ENCODE results near the gene KRTAP9-3. TPM values are rescaled to one million over a fixed set of nuclear protein-coding genes. Genes with fewer than 3 reads are reported as not detected.
"Not testable (repeated sequence)": the region's sequence is repeated elsewhere in the genome, so short reads cannot be mapped to it uniquely, and the experiment has no call there.

Gene KRTAP9-3, protein sequence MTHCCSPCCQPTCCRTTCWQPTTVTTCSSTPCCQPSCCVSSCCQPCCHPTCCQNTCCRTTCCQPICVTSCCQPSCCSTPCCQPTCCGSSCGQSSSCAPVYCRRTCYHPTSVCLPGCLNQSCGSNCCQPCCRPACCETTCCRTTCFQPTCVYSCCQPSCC
- total RNA-seq (2014; rRNA removed; shearing (Covaris generic)): not detected in 2 replicates

- not testable (repeated sequence) for DNase-seq (ENCODE audit: low spot score)
These were observed at the start of gene KRTAP9-3 for GRCh38 chr17:41232399-41233105. KRTAP9-3 (plus strand) TSS chr17:41232449; CDS start chr17:41232502, 53 bp downstream.

- no peak for DNase-seq (ENCODE audit: low spot score)
These were observed 47.7 kb upstream of the KRTAP9-3 start, which contains the start of gene KRTAP4-1 for GRCh38 chr17:41184480-41184961. KRTAP4-1 (minus strand) TSS chr17:41184911; CDS start chr17:41184854, 57 bp downstream.

GRCh38 chr17:41185001-41185400 is 47.2 kb upstream of the KRTAP9-3 start:
- DNase-seq (ENCODE audit: low spot score): no peak

DNA sequence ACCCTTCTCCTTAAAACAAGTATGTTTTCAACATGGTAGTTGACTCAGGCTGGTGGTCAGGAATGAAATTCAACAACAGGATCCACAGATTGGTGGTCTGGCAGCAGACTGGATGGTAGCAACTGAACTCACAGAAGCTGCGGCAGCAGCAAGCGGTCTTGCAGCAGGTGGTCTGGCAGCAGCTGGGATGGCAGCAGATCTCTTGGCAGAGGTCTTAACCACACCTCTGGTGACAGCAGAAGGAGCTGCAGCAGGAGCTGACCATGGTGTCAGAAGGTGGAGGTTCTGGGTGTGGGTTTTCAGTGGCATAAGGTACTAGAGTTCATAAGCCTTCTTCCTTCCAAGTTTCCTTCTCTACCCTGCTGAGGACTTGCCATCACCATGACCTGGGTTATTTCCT is 45.4 kb upstream of the KRTAP9-3 start:
- DNase-seq (ENCODE audit: low spot score): no peak

- DNase-seq (ENCODE audit: low spot score): not testable (repeated sequence)
These were observed 42.4 kb upstream of the KRTAP9-3 start, which contains the start of gene KRTAP9-1 for GRCh38 chr17:41189837-41190318. KRTAP9-1 (plus strand) TSS chr17:41189887; CDS start chr17:41189887, 0 bp downstream.

GRCh38 chr17:41190328-41190727 is 41.9 kb upstream of the KRTAP9-3 start:
- no peak for DNase-seq (ENCODE audit: low spot score)

GRCh38 chr17:41196068-41196467 is 36.2 kb upstream of the KRTAP9-3 start:
- no peak for DNase-seq (ENCODE audit: low spot score)

- DNase-seq (ENCODE audit: low spot score): no peak
These were observed 32.7 kb upstream of the KRTAP9-3 start for GRCh38 chr17:41199421-41200078.

DNA sequence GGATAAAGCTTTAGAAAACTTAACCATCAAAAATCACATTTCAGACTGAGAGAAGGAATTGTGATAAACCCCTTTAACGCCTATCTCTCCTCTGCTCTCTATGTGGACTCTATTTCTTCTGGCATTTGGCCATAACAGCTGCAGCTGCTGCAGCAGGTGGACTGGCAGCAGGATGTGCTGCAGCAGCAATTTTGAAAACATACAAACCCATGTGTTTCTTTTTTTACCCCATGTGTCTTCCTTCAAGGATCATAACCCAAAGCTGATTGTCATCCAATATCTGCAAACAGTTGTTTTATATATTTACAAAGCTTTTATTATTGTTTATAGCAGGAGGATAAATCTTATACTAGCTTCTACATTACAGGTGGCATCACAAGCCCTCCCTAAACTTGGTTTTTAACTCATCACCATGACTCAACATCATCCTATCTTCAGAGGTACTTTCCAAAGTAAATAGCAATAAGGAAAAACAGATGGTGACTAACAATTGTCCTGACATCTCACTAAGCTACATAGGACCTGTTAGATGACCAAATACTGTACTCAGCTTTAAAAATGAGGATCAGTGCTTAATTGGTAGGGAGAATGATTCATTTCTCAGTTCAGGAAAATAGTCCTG is 20.3 kb upstream of the KRTAP9-3 start:
- DNase-seq (ENCODE audit: low spot score): no peak

DNA sequence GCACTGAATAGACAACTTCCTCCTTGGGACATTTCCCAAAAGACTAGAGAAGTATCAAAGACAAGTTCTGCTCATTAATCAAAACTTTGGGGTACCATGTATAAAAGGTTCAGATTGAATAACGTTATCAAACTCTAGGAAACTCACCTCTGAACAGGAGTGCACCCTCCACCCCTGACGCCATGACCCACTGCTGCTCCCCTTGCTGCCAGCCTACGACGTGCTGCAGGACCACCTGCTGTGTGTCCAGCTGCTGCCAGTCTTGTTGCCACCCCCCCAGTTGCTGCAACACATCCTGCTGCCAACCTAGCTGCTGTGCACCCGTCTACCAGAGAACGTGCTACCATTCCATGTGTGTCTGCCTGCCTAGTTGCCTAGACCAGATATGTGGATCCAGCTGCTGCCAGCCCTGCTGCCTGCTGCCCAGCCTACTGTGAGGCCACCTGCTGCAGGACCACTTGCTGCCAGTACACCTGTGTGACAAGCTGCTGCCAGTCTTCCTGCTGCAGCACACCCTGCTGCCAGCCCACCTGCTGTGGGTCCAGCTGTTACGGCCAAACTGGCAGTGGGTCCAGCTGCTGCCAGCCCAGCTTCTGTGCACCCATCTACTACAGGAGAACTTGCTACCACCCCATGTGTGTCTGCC is 19.6 kb upstream of the KRTAP9-3 start:
- no peak for DNase-seq (ENCODE audit: low spot score)

DNA sequence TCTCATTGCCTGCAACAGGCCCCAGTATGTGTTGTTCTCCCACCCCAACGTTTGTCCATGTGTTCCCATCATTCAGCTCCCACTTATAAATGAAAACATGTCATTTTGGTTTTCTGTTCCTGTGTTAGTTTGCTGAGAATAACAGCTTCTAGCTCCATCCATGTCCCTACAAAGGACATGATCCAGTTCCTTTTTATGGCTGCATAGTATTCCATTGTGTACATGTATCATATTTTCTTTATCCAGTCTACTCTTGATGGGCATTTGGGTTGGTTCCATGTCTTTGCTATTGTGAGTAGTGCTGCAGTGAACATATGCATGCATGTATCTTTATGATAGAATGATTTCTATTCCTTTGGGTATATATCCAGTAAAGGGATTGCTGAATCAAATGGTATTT is 16.6 kb upstream of the KRTAP9-3 start:
- no peak for DNase-seq (ENCODE audit: low spot score)

DNA sequence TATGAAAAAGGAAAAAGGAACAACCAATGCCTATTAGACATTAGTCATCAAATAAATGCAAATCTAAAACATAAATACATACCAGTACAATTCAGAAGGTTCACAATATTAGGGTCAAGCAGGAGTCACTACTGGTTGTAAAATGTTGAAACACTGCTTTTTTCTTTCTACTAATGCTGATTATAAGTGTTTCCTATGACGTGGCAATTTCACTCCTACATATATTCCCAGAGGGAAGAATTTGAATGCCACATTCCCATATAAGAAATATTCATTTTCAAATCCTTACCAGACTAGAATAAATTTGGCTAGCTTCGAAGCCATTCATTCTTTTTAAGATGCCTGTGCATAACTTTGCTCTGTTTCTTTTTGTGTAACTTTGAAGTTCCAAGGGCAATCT is 8.4 kb upstream of the KRTAP9-3 start:
- no peak for DNase-seq (ENCODE audit: low spot score)

- no peak for DNase-seq (ENCODE audit: low spot score)
These were observed 6.2 kb upstream of the KRTAP9-3 start for GRCh38 chr17:41226051-41226450.

GRCh38 chr17:41226598-41227095 is 5.6 kb upstream of the KRTAP9-3 start, which contains the start of gene KRTAP9-2:
KRTAP9-2 (plus strand) TSS chr17:41226648; CDS start chr17:41226655, 7 bp downstream.
- not testable (repeated sequence) for DNase-seq (ENCODE audit: low spot score)

DNA sequence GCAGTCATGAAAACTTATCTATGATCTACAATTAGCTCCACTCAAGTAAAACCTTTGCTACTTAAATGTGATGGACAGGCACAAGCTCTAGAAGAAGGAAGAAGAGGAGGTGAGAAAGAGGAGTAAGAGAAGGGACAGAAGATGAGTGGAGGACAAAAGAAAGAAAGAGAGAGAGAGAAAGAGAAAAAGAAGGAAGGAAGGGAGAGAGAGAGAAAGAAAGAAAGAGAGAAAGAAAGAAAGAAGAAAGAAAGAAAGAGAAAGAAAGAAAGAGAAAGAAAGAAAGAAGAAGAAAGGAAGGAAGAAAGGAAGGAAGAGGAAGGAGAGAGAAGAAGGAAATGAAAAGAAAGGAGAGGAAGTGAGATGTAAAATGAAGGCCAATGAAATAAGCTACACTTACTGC is 2.2 kb upstream of the KRTAP9-3 start:
- no peak for DNase-seq (ENCODE audit: low spot score)

GRCh38 chr17:41231731-41232130 is 518 bp upstream of the KRTAP9-3 start:
- DNase-seq (ENCODE audit: low spot score): no peak

DNA sequence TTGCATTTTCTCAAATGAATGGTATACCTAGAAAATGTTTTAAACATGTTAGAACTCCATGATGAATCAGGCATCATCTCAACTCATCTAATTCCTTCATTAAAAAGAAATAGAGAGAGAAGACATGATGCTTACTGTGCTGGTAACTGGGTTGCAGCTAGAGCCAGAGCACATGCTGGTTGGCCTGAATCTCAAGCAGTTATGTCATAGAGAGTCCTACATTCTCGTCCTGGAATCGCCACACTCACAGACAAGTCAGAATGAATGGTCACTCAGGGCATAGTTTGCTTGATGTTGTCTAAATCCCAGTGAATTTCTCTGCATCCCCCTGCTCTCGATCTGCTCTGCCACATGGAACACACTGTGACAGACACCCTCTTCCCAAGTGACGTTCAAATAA is 4.9 kb downstream of the KRTAP9-3 start:
- DNase-seq (ENCODE audit: low spot score): not testable (repeated sequence)

- not testable (repeated sequence) for DNase-seq (ENCODE audit: low spot score)
These were observed 5.7 kb downstream of the KRTAP9-3 start, which contains the start of gene KRTAP9-8 for GRCh38 chr17:41237949-41238437. KRTAP9-8 (plus strand) TSS chr17:41237999; CDS start chr17:41238052, 53 bp downstream.

- DNase-seq (ENCODE audit: low spot score): not testable (repeated sequence)
These were observed 14.9 kb downstream of the KRTAP9-3 start for GRCh38 chr17:41246995-41247787.
